HG03135 (cell line): ENCODE results near the gene ATP1B3.
"Not testable (repeated sequence)": the region's sequence is repeated elsewhere in the genome, so short reads cannot be mapped to it uniquely, and the experiment has no call there.

Experiments used
- ATAC-seq: cut with Tn5 transposase; IDR thresholded peaks from one replicate; pipeline ENCODE4 v1.9.1; 2021; ENCODE audit warnings: mild to moderate bottlenecking, moderate library complexity; ENCODE audit not compliant: unreplicated experiment

ATP1B3 gene

DNA sequence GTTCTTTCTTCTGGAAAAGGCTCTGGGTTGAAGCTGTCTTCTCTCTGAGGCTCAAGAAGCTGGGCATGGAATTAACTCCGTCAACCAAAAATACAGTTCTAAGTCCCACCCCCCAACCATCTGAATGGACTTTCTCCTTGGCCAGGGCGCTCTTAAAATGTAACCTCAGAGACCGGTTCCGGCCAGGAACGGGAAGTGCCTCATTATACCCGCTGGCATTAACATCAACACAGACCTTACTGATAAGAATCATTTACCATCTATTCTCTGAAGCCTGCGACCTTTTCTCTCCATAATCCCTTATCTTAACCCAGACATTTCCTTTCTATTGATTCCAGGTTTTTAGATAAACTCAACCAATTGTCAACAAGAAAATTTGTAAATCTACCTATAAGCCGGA is 64.7 kb downstream of the ATP1B3 start:
- no peak for ATAC-seq

DNA sequence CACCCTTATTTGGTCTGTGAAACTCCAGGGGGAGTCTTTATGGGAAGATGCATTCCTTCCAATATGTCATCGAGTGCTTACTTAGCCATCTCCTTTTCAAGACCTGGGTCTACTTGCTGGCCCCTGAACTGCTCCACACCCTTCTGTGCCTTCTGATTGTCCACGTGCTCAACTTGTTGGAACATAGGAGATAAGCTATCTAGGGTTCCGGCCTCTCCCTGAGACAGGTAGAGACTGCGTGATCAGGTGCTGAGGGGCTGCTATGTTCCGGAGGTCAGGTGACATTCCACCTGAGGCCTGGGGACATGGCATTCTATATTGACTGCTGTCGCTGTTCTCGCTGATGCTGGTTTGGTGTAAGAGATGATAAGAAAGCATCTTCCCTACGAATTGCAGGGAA is 65.6 kb downstream of the ATP1B3 start:
- no peak for ATAC-seq

DNA sequence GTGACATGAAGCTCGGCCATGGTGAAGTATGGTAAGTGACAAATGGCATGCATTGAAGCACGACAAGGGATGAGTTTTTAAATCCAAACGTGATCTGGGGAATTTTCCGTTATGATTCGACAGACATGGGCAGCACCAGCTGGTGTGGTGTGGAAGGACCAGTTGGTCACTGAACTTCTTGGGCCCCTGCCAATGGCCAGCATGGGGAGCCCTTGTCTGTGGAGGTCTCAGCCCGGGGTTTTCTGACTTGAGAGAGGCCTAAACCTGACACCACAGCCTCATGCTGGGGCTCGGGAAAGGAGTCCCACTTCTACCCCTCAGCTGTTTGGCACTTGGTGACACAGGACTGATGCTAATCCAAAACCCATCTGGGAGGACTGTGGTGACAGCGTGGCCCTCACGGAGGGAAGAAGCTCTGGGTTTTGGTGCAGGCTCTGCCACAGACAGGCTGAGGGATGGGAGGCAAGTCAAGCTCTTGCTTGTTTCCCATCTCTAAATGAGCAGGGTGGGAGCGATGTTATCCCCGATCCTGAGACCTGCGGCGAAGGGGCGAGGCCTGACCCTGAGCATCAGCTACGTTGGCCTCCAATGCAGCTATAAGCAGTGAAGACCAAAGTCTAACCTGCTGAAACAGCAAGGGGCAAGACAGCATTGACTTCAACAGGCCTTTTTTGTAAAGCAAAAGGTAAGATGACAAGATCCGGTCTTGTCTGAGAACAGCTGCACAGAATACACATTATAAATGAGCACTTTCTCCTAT is 69.5 kb downstream of the ATP1B3 start:
- ATAC-seq: no peak

DNA sequence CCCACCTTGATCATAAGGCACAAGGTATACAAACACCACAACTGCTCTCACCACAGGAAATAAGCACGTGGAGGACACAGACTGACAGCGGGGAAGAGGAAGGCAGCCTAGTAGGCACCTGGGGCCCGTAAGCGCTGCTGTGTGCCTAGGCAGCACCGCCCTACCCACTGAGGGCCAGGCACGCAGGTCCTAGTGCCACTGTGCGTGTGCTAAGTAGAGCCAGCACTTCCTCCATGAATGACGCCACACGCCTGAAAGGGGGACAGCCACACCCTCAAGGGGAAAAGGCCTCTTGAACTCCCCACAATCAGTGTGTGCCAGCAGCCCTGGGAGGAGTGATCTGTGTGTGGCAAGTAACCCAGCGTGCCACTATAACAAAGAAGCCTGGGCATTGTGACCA is 73.0 kb downstream of the ATP1B3 start:
- no peak for ATAC-seq

DNA sequence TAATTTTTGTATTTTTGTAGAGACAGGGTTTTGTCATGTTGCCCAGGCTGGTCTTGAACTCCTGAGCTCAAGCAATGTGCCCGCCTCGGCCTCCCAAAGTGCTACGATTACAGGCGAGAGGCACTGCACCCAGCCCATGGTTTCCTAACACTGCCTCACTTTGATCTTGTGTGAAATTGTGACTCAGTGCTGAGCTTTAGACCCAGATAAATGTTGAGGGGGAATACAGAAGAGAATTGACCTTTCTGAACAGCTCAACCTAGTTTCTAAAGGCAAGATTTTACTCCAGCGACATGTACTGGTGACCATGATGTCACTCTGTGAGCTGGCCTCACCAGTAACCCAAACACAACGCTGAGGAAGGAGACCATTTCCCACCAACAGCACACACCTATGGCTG is 73.5 kb downstream of the ATP1B3 start:
- ATAC-seq: no peak

DNA sequence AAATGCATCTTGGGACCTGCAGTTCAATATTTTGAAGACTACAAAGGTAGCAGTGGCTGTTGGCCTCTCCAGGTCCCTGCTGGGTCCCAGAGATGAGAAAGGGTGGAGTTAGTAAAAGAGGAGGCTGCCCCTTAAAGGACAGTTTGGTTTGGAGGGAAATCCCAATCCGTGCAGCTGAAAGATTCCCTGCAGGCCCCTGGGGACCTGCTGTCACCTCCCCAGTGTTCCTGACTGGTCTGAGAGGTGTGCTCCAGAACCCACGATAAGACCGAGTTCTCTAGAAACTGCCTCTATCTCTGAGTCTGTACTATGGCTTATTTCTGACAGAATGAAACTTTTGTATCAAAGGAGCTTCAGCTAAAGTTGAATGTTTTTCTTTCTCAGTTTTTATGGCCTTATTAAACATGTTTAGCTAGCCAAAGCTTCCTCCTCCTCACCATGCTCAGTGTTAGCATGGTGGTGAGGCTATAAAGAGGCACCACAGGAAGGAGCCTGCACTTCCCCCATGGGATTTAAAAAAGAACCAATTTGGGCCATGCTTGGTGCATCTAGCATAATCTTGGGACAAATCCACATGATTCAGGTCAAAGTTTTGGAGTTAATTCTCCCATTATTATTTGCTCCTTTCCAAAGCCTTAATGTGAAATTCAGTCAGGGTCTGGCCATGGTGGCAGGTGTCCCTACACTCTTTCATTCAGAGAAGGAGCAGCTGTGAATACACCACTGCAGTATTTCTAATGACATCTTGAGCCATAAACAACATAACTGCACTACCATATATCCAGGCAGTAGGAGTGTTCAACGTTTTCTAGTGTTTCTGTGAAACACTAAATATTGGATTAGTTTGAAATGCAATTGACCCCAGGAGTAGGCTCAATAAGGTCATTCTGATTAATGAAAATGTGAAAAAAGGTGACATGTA is 74.4 kb downstream of the ATP1B3 start:
- ATAC-seq: no peak

DNA sequence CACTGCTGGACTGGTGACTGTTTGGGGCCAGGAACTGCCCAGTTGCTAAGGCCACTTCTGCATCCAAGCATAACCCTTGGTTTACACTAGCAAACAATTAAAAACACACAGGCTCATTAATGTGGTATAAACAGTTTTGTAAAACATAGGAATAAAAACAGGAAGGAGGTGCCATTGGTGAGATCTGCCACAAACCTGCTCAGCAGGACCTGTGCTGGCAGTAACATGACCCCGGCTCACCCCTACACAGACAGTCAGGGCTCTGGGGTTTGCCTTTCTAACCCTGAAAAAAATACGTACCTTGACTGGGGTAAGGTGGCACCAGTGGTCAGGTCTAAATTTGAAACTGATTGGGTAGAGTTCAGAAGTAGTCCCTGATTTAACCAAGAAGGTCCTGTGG is 76.2 kb downstream of the ATP1B3 start:
- ATAC-seq: no peak

DNA sequence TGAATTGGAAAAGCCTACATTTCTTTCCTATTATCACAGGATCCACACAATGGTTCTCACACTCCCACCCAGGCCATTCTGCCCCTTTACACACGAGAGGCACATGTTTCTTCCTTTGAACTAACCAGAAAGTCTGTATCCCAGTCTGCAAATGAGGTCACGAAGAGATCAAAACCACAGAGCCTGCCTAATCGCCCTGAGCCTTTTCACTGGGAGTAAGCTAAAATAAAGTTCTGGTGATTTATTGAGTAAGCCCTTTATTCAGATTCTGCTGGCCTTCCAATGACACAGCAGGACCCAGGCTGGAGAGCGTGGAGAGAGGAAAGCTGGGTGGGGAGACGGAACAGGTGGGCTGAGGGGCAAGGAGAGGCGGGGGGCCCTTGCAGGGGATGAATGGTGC is 78.7 kb downstream of the ATP1B3 start:
- ATAC-seq: no peak

DNA sequence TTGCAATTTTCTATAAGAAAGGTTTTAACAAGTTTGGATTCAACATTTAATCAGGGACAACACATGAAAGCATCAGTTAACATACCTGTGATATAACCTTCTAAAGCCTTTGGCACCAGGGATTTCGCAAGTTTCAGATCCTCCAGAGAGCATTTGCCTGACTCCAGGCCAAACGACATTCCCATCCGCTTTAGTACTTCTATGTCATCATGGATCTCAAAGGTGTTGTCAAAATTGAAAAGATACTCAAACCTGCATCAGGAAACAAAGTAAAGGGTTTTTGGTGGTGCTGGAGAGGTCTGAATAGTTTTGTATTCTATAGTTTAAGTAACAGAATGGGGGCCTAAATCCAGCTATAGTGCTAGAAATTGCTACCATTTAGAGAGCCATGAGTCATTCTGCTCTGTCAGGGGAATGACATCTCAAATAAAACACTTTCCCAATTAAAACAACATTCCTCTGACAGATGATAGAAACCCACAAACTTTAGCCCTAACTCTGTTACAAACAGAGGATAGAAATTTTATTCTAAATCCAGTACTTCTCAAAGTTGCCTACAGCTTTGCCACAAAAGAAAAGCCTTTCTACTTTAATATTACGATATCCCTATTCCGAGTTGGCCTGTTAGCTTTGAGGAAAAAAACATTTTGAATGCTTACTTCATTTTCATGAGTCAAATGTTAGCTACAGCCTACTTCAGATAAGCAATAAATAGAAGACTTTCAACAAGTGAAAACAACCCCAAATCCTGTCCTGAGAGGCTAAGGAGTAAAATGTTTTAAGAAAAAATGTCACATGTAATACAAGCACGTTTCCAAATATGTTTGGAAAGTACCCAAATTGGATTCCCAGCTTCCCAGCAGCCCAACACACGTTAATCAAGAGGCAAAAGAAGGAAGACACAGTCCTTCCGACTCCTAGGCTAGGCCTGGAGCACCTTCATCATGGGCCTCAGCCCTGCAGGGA is 83.4 kb downstream of the ATP1B3 start:
- ATAC-seq: no peak

DNA sequence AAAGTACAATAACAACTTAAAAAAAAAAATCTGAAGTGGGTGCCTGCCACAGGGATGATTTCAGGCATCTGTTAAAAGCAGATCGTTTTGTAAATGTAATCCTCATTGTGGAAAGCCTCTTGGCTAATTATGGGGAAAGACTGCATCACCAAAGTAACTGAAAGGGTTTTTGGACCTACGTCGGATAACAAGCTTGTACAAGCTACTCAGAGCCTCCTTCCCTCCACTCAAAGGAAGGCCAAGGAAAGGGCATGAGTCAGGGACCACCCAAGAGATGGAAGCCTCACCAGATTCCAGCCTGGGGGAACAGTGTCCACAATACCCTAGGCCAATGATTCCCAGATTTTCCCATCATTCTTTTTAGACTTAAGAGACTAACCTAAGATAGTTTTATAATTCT is 84.3 kb downstream of the ATP1B3 start:
- no peak for ATAC-seq

DNA sequence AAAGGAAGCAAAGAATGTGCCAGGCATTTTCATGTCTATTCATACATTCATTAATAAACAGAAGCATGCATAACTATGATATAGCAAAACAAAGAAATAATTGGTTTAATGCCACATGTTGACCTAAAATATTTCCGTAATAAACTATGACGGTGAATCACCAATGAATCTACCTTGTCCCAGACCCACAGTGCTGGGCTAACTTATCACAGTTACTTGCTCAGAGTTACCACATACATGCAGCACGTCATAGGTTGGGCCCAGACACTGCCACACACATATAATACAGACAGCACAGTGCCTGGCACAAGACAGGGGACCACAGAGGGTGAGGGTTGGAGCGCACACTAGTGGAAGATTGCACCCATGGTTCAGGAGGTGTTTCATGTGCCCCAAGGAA is 86.9 kb downstream of the ATP1B3 start:
- ATAC-seq: no peak

DNA sequence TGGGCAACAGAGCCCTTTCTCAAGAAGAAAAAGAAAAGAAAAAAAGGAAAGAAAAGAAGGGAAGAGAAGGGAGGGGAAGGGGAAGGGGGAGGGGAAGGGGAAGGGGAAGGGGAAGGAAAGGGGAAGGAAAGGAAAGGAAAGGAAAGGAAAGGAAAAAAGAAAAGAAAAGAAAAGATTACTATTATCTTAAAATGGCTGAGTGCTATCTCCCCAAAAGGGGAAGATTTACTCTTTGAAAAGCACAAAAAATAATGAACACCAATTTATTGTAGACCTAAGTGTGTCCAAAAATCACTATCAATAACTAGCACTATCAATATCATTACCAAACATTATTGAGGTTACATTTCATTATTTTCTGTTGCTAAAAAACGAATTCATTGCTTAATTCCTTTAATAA is 89.0 kb downstream of the ATP1B3 start:
- no peak for ATAC-seq

DNA sequence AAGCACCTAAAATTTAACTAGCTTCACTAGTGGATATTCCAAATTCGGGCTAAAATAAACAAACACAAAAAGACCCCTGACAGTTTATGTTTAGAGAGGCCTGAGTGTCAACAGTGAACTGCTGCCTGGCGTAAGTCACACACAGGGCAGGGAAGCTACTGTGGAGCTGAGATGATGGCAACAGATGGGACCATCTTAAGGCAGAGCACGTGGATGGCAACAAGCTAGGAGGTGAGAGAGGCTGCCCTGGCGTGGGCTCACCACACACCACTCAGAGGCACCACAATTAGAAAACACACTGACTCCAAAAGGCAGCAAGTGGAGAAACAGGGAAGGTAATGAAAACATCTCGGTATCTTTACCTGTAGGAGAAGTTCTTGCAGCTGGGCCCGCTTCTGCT is 93.3 kb downstream of the ATP1B3 start:
- ATAC-seq: no peak

DNA sequence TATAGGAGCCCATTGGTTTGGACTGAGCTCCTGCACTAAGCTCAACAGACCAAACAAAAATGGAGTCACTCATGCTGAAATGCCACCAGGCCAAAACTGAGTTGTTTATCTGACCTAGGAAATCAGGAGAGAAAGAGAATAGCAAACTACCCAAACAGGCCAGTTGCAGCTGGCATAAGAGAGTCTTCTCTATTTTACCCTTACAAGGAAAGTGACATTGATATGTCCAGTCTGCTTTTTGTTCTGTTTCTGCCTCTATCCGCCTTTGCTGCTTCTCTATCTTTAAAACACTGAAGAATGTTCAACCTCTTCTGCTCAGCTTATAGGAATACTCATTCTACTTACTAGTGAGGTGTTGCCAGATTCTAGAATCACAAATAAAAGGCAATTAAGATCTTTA is 95.1 kb downstream of the ATP1B3 start:
- ATAC-seq: no peak

DNA sequence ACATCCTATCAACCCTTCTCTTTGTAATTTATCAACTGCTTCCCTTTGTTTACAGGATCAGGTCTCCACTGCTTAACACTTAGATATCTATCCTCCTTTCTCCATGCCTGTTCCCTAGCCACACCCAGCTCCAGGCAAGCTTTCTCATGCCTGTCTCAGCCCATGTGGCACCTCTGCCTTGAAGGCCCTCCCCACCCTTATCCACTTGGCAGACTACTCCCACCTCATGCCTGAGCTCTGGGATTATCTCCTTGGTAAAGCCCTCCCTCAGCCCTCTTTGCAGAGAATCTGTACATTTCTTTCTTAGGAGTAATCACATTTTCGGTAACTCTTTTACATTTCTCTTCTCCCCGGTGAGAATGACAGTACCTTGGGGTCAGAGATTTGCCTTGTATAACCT is 96.0 kb downstream of the ATP1B3 start:
- ATAC-seq: no peak

DNA sequence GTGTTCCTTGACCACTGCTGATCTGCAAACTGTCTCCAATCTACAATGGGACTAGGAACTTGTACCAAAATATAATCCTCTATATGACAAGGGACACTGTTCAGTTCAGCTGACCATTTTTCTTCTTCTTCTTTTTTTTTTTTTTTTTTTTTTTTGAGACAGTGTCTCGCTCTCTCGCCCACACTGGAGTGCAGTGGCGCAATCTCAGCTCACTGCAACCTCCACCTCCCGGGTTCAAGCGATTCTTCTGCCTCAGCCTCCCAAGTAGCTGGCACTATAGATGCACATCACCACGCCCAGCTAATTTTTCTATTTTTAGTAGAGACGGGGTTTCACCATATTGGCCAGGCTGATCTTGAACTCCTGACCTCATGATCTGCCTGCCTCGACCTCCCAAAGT is 98.3 kb downstream of the ATP1B3 start:
- ATAC-seq: not testable (repeated sequence)
